Neuronal stem cell (in vitro differentiated cells): Measurements from ENCODE around the gene TEX12.
A peak's percentile ranks its signal among the peaks of the same experiment; 100 is the strongest.

Experiments used
- DNase-seq: peaks from one replicate; pipeline ENCODE4 v3.0.0-alpha.2; 2013; ENCODE audit warnings: low spot score
- H2AFZ ChIP-seq: one replicate; pipeline ENCODE4 v1.6.1; 2013; ENCODE audit warnings: mild to moderate bottlenecking, low read length, inconsistent platforms
- H2AK5ac ChIP-seq: 2 replicates; pipeline ENCODE4 v1.6.1; 2013; ENCODE audit warnings: low read depth, mild to moderate bottlenecking, inconsistent platforms, low read length, moderate library complexity, mixed read lengths
- H2BK120ac ChIP-seq: 2 replicates; pipeline ENCODE4 v1.6.1; 2013; ENCODE audit warnings: low read depth, mild to moderate bottlenecking, inconsistent platforms, low read length, moderate library complexity, mixed read lengths
- H2BK12ac ChIP-seq: one replicate; pipeline ENCODE4 v1.6.1; 2013; ENCODE audit warnings: low read length, inconsistent platforms
- H2BK15ac ChIP-seq: 2 replicates; pipeline ENCODE4 v1.6.1; 2013; ENCODE audit warnings: mild to moderate bottlenecking, low read length, inconsistent platforms, mixed read lengths
- H2BK5ac ChIP-seq: one replicate; pipeline ENCODE4 v1.6.1; 2013; ENCODE audit warnings: inconsistent platforms, mild to moderate bottlenecking, low read length, moderate library complexity
- H3K14ac ChIP-seq: one replicate; pipeline ENCODE4 v1.6.1; 2013; ENCODE audit warnings: low read length, inconsistent platforms
- H3K18ac ChIP-seq: 2 replicates; pipeline ENCODE4 v1.6.1; 2013; ENCODE audit warnings: low read length, inconsistent platforms
- H3K23ac ChIP-seq: 2 replicates; pipeline ENCODE4 v1.6.1; 2013; ENCODE audit warnings: low read depth, mild to moderate bottlenecking, mixed read lengths, low read length, inconsistent platforms; ENCODE audit not compliant: poor library complexity
- H3K27ac ChIP-seq: replicated peaks from 3 replicates; pipeline ENCODE4 v1.5.1; 2013; ENCODE audit warnings: low read length, inconsistent platforms
- H3K27me3 ChIP-seq, 3 experiments: 2 replicates each; pipeline ENCODE4 v1.6.1; 2013; ENCODE audit warnings: low read length in 3 of 3, mild to moderate bottlenecking in 2 of 3, inconsistent platforms in 1 of 3, low read depth in 1 of 3, mixed read lengths in 1 of 3, moderate library complexity in 1 of 3; ENCODE audit not compliant: control insufficient read depth in 3 of 3, insufficient read depth in 3 of 3
- H3K36me3 ChIP-seq, 2 donors: replicated peaks in 1 of 2; 2 replicates each; pipeline ENCODE4 v1.6.1; 2013; ENCODE audit warnings: low read length in 2 of 2; ENCODE audit not compliant: control insufficient read depth in 2 of 2, insufficient read depth in 2 of 2
- H3K4ac ChIP-seq: 2 replicates; pipeline ENCODE4 v1.6.1; 2013; ENCODE audit warnings: inconsistent platforms, mild to moderate bottlenecking, low read length, moderate library complexity
- H3K4me1 ChIP-seq, 2 donors: 1 replicate in 1 of 2; 2 replicates in 1 of 2; pipeline ENCODE4 v1.6.1; 2013; ENCODE audit warnings: low read length in 2 of 2, low read depth in 1 of 2; ENCODE audit not compliant: control insufficient read depth in 2 of 2, insufficient read depth in 1 of 2
- H3K4me2 ChIP-seq: one replicate; pipeline ENCODE4 v1.6.1; 2013; ENCODE audit warnings: mild to moderate bottlenecking, low read length, inconsistent platforms; ENCODE audit not compliant: insufficient read depth, poor library complexity, severe bottlenecking
- H3K4me3 ChIP-seq, 2 donors: 2 replicates each; pipeline ENCODE4 v1.5.1; 2013; ENCODE audit warnings: low read length in 2 of 2, mild to moderate bottlenecking in 2 of 2, inconsistent platforms in 1 of 2, moderate library complexity in 1 of 2
- H3K79me1 ChIP-seq: one replicate; pipeline ENCODE4 v1.6.1; 2013; ENCODE audit warnings: low read depth, mild to moderate bottlenecking, inconsistent platforms, low read length, moderate library complexity
- H3K9ac ChIP-seq: one replicate; pipeline ENCODE4 v1.6.1; 2013; ENCODE audit warnings: mild to moderate bottlenecking, low read depth, low read length, inconsistent platforms; ENCODE audit not compliant: poor library complexity
- H3K9me3 ChIP-seq, 2 donors: replicated peaks in 1 of 2; 2 replicates each; pipeline versions ENCODE3 to v1.6.1; 2013; ENCODE audit warnings: low read length in 2 of 2, mild to moderate bottlenecking in 2 of 2, inconsistent platforms in 1 of 2, low read depth in 1 of 2, mixed read lengths in 1 of 2, moderate library complexity in 1 of 2; ENCODE audit not compliant: control insufficient read depth in 2 of 2, insufficient read depth in 1 of 2
- H4K8ac ChIP-seq: one replicate; pipeline ENCODE4 v1.6.1; 2013; ENCODE audit warnings: low read depth, mild to moderate bottlenecking, inconsistent platforms, low read length, moderate library complexity
- H4K91ac ChIP-seq: one replicate; pipeline ENCODE4 v1.6.1; 2013; ENCODE audit warnings: low read length, low read depth, mild to moderate bottlenecking, inconsistent platforms; ENCODE audit not compliant: poor library complexity
- WGBS, 2 donors: extraction: QIAGEN DNeasy Blood & Tissue Kit; methylation state at CpG; one replicate each; pipeline ENCODE4 v1.1.7; 2013; ENCODE audit warnings: missing lambda C conversion rate in 2 of 2, mixed read lengths in 1 of 2; ENCODE audit not compliant: insufficient read length in 2 of 2, insufficient replicate concordance in 1 of 2; ENCODE audit errors: extremely low coverage in 2 of 2; 5-methylcytosine and 5-hydroxymethylcytosine counted together

Gene TEX12

GRCh38 chr11:112213753-112214152 is 46.6 kb downstream of the TEX12 start:
- H3K36me3 ChIP-seq = no peaks in the 10 kb centered on the region
- no peak overlapping the region for H3K4me2 ChIP-seq
- no peak overlapping the region for H3K9ac ChIP-seq
- H3K9me3 ChIP-seq = no peaks in the 10 kb centered on the region
- no peak overlapping the region for H2BK12ac ChIP-seq
- H3K27me3 ChIP-seq = peaks cover 0 to 4% (median 0%) of the 10 kb centered on the region in 3 experiments
- no peaks in the 10 kb centered on the region for H3K4me1 ChIP-seq
- no peak overlapping the region for H2BK120ac ChIP-seq
- no peaks in the 10 kb centered on the region for H3K79me1 ChIP-seq
- no peak overlapping the region for H3K27ac ChIP-seq
- H3K23ac ChIP-seq = no peak overlapping the region
- H3K18ac ChIP-seq = no peak overlapping the region
- no peak overlapping the region for H3K4ac ChIP-seq
- no peak for DNase-seq
- H4K8ac ChIP-seq = no peak overlapping the region
- H2AK5ac ChIP-seq = no peak overlapping the region
- no peak overlapping the region for H3K4me3 ChIP-seq
- H2BK5ac ChIP-seq = no peak overlapping the region
- no peak overlapping the region for H3K14ac ChIP-seq
- H4K91ac ChIP-seq = no peak overlapping the region
- no CpG with 5 or more reads among the region's 4 CpGs for WGBS, 2 donors
- no peak overlapping the region for H2AFZ ChIP-seq
- H2BK15ac ChIP-seq = no peak overlapping the region

- Histone ChIP-seq H3K79me1 (no peaks in the 10 kb centered on the region), H2BK12ac (no peak overlapping the region), H3K4me2 (no peak overlapping the region), H3K27me3 (peaks cover 0 to 6% (median 0%) of the 10 kb centered on the region in 3 experiments), H3K14ac (no peak overlapping the region), H3K18ac (no peak overlapping the region), H3K23ac (no peak overlapping the region), H4K8ac (no peak overlapping the region), H2BK5ac (no peak overlapping the region), H2BK15ac (no peak overlapping the region), H2AFZ (no peak overlapping the region), H2AK5ac (no peak overlapping the region), H4K91ac (no peak overlapping the region), H3K4me1 (no peaks in the 10 kb centered on the region), H3K4me3 (peak overlapping the region in 1 of 2 donors; percentile 55), H3K36me3 (no peaks in the 10 kb centered on the region), H3K9ac (no peak overlapping the region), H2BK120ac (no peak overlapping the region), H3K9me3 (no peaks in the 10 kb centered on the region), H3K4ac (no peak overlapping the region), H3K27ac (no peak overlapping the region)
- no CpG with 5 or more reads among the region's 6 CpGs for WGBS, 2 donors
- no peak for DNase-seq
These were observed 48.4 kb downstream of the TEX12 start for GRCh38 chr11:112215621-112216020.

DNA sequence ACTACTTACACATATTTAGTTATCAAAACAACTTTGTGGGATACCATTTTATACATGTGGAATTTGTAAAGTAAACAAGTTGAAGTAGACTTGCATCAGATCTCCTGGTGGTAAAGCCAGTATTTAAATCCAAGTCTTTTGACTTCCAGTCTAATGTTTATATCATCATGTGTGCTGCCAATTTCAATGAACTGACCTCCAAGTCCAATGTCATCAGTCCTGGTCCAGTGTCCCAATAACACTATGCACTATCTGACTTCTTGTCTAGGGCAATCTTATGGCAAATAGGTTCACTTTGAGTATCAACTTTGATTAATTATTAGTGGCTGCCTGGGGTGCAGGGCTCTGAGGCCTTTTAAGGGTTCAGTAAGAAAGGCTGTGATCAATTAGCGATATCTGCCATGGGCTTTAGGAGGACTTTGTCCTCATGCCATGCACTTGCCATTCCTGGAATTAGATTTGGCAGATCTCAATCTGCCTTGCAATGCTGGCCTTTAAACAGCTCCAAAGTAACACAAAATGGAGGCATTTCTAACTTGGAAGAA is 49.5 kb downstream of the TEX12 start:
- Histone ChIP-seq H2AK5ac (no peak overlapping the region), H2BK15ac (no peak overlapping the region), H3K27ac (no peak overlapping the region), H3K4me3 (no peak overlapping the region), H3K9ac (no peak overlapping the region), H3K23ac (no peak overlapping the region), H4K8ac (no peak overlapping the region), H3K14ac (no peak overlapping the region), H3K27me3 (peaks cover 0 to 13% (median 0%) of the 10 kb centered on the region in 3 experiments), H4K91ac (no peak overlapping the region), H2BK5ac (no peak overlapping the region), H3K79me1 (no peaks in the 10 kb centered on the region), H3K18ac (no peak overlapping the region), H3K4me2 (no peak overlapping the region), H2AFZ (no peak overlapping the region), H2BK12ac (no peak overlapping the region), H3K4ac (no peak overlapping the region), H3K4me1 (no peaks in the 10 kb centered on the region), H3K9me3 (no peaks in the 10 kb centered on the region), H2BK120ac (no peak overlapping the region), H3K36me3 (no peaks in the 10 kb centered on the region)
- DNase-seq = no peak
- no CpG with 5 or more reads among the region's 1 CpG for WGBS, 2 donors

GRCh38 chr11:112219476-112220232 is 52.5 kb downstream of the TEX12 start:
- H4K91ac ChIP-seq = no peak overlapping the region
- H3K14ac ChIP-seq = no peak overlapping the region
- no peaks in the 10 kb centered on the region for H3K36me3 ChIP-seq
- no peak overlapping the region for H2BK15ac ChIP-seq
- no peak overlapping the region for H4K8ac ChIP-seq
- peak; percentile 67 for DNase-seq
- no peak overlapping the region for H3K23ac ChIP-seq
- no peak overlapping the region for H3K27ac ChIP-seq
- H3K9me3 ChIP-seq = no peaks in the 10 kb centered on the region
- H3K79me1 ChIP-seq = no peaks in the 10 kb centered on the region
- no peak overlapping the region for H3K9ac ChIP-seq
- H2AFZ ChIP-seq = peak overlapping the region; percentile 69
- H2AK5ac ChIP-seq = no peak overlapping the region
- no peak overlapping the region for H2BK12ac ChIP-seq
- no peaks in the 10 kb centered on the region for H3K4me1 ChIP-seq
- H3K4me3 ChIP-seq = no peak overlapping the region
- H3K27me3 ChIP-seq = peaks cover 0 to 20% (median 0%) of the 10 kb centered on the region in 3 experiments
- no peak overlapping the region for H3K4ac ChIP-seq
- H2BK120ac ChIP-seq = no peak overlapping the region
- H2BK5ac ChIP-seq = no peak overlapping the region
- WGBS, 2 donors = no CpG with 5 or more reads among the region's 7 CpGs
- H3K4me2 ChIP-seq = no peak overlapping the region
- no peak overlapping the region for H3K18ac ChIP-seq
